Stimulated activated effector memory CD8-positive, alpha-beta T cell treated with anti-CD3 and anti-CD28 coated beads, Interleukin-12 subunit alpha, Interleukin-12 subunit beta, amount 100 ng/mL, for 72 hours (primary cell): Measurements from ENCODE around the gene CALHM5.

Source experiments
- ATAC-seq: fragments of 150-1000 bp; cut with Tn5 transposase; 2 replicates; pipeline ENCODE4 v1.10.0; 2021
- DNase-seq, 2 donors: peaks; one replicate each; pipeline ENCODE4 v3.0.0; 2021 to 2022; ENCODE audit warnings: low spot score in 2 of 2
- H3K27ac Mint-ChIP-seq: one replicate; pipeline ENCODE4 v1.8.0; 2022; ENCODE audit warnings: mild to moderate bottlenecking, mixed read lengths
- H3K36me3 Mint-ChIP-seq: one replicate; pipeline ENCODE4 v1.8.0; 2022; ENCODE audit warnings: mild to moderate bottlenecking, mixed read lengths
- H3K4me1 Mint-ChIP-seq: one replicate; pipeline ENCODE4 v1.8.0; 2022; ENCODE audit warnings: mixed read lengths
- H3K4me3 Mint-ChIP-seq: one replicate; pipeline ENCODE4 v1.8.0; 2022; ENCODE audit warnings: mild to moderate bottlenecking, mixed read lengths
- H3K9me3 Mint-ChIP-seq: one replicate; pipeline ENCODE4 v1.8.0; 2022; ENCODE audit warnings: mixed read lengths

CALHM5 gene

DNA sequence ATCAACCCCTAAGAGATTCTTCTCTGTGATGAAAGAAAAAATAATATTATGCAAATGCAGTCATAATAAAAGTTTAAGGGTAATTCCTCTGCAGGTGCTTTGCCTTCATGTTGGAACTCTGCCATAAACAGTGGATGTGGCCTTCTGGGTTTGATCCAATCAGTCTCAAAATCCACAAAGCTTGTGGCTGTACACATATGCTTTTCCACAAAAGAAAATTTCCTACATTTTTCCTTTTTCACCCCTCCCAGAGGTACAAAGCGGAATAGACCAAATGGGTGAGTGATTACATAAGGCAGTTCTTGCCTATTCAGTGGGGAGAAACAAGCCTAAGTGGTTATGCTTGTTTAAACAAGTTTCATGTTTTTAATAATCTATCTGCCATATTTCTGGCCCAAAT lies 16.7 kb downstream of the CALHM5 start:
- no peaks in the 10 kb centered on the region for H3K9me3 Mint-ChIP-seq
- ATAC-seq, result no peak
- no peak overlapping the region for H3K4me3 Mint-ChIP-seq
- no peak for DNase-seq
- H3K36me3 Mint-ChIP-seq, result no peaks in the 10 kb centered on the region
- H3K4me1 Mint-ChIP-seq, result no peaks in the 10 kb centered on the region
- H3K27ac Mint-ChIP-seq, result no peak overlapping the region

DNA sequence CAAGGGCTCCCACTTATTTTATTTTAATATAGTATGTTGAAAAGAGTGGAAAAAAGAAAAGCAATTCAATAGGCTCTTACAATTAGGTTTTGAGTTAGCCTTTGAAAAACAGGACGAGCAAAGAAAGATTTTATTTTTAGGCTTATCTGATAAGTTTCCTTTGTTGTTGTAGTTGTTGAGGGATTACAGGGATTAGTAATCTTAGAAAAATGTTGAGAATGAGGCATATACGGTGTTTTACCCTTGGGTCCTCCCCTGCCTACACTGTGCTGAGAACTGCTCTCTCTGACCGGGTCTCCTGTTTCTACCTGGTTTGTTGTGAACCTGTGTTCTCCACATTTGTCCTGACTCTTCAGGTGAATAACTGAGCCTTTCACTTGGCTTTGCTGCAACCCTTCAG lies 17.3 kb downstream of the CALHM5 start:
- Mint-ChIP-seq H3K36me3 (no peaks in the 10 kb centered on the region), H3K4me3 (no peak overlapping the region), H3K9me3 (no peaks in the 10 kb centered on the region), H3K4me1 (no peaks in the 10 kb centered on the region), H3K27ac (no peak overlapping the region)
- no peak for ATAC-seq
- no peak for DNase-seq

- Mint-ChIP-seq H3K9me3 (no peaks in the 10 kb centered on the region), H3K4me3 (no peak overlapping the region), H3K27ac (no peak overlapping the region), H3K4me1 (no peaks in the 10 kb centered on the region), H3K36me3 (no peaks in the 10 kb centered on the region)
- DNase-seq, result no peak
- ATAC-seq, result no peak
Measured at GRCh38 chr6:116529466-116530290, 18.2 kb downstream of the CALHM5 start.

GRCh38 chr6:116530436-116530835 lies 19.0 kb downstream of the CALHM5 start:
- H3K4me3 Mint-ChIP-seq, result no peak overlapping the region
- H3K9me3 Mint-ChIP-seq, result no peaks in the 10 kb centered on the region
- H3K36me3 Mint-ChIP-seq, result no peaks in the 10 kb centered on the region
- H3K27ac Mint-ChIP-seq, result no peak overlapping the region
- H3K4me1 Mint-ChIP-seq, result no peaks in the 10 kb centered on the region
- ATAC-seq, result no peak
- no peak for DNase-seq

DNA sequence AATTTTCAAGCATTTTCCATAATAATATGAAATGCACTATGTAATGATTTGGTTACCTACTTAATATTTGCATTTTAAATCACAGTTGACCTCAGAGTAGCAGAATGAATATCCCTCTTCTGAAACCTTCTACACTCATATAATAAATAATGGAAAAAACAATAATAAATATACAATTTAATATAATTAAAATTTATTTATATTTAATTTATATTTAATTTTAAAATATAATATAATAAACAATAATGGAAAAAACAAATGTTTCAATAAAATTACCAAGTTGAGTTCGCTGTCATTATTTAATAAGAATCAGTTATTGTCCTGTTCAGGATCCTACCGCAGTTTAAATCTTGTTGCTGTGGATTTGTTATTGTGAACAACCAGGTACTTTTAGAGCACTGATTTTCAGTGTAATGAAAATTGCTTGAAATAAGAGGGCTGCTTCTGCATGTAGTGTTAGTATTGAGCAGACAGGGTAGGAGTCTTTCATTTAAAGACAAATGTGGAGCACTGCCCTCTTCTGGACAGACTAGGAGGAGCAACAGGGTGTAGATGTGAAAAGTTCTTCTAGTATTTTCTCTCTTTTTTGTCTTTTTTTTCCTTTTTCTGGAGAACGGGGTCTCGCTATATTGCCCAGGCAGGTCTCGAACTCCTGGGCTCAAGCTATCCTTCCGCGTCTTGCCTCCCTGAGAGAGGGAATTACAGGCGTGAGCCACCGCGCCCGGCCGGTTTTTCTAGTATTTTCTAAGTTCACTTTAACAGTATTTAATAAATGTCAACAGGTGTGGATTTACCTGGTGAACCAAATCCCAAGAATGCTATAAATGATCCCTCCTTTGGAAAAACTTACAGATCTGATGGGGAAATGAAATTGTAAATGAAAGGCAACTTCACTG lies 20.5 kb downstream of the CALHM5 start:
- no peaks in the 10 kb centered on the region for H3K4me1 Mint-ChIP-seq
- H3K9me3 Mint-ChIP-seq, result no peaks in the 10 kb centered on the region
- ATAC-seq (peak; percentile 87), DNase-seq (peak; percentile 33 to 74)
- H3K4me3 Mint-ChIP-seq, result no peak overlapping the region
- H3K27ac Mint-ChIP-seq, result no peak overlapping the region
- H3K36me3 Mint-ChIP-seq, result no peaks in the 10 kb centered on the region

GRCh38 chr6:116533233-116533957 lies 22.0 kb downstream of the CALHM5 start:
- H3K4me1 Mint-ChIP-seq, result no peaks in the 10 kb centered on the region
- no peak overlapping the region for H3K27ac Mint-ChIP-seq

DNA sequence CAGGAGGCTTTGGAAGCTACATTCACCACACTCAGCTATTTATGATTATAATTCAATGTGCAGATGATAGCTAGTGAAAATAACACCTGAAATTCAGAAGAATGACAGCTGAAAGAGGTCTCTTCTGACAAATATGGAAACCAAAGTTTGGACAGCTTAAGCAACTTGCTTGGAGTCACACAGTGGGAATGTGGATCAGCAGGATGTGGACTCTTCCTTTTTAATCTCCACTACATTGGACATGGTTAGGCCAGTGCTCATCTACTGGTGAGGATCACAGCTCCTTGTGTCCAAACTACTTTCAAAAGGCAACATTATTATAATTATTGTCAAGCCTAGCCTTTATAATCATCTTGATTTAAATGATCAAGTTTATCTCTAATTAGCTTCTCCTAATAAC lies 23.7 kb downstream of the CALHM5 start:
- Mint-ChIP-seq H3K4me3 (no peak overlapping the region), H3K27ac (no peak overlapping the region), H3K9me3 (no peaks in the 10 kb centered on the region), H3K36me3 (no peaks in the 10 kb centered on the region), H3K4me1 (no peaks in the 10 kb centered on the region)
- DNase-seq (no peak), ATAC-seq (no peak)

More at GRCh38 chr6:116533233-116533957, 22.0 kb downstream of the CALHM5 start:
- ATAC-seq (no peak), DNase-seq (no peak)
- no peaks in the 10 kb centered on the region for H3K9me3 Mint-ChIP-seq
- no peaks in the 10 kb centered on the region for H3K36me3 Mint-ChIP-seq
- H3K4me3 Mint-ChIP-seq, result no peak overlapping the region

- H3K9me3 Mint-ChIP-seq, result no peaks in the 10 kb centered on the region
- no peak overlapping the region for H3K27ac Mint-ChIP-seq
- H3K36me3 Mint-ChIP-seq, result no peaks in the 10 kb centered on the region
- no peaks in the 10 kb centered on the region for H3K4me1 Mint-ChIP-seq
- ATAC-seq (peak; percentile 69), DNase-seq (peak; percentile 8 to 52)
- no peak overlapping the region for H3K4me3 Mint-ChIP-seq
Measured at GRCh38 chr6:116536216-116536621, 24.8 kb downstream of the CALHM5 start.

DNA sequence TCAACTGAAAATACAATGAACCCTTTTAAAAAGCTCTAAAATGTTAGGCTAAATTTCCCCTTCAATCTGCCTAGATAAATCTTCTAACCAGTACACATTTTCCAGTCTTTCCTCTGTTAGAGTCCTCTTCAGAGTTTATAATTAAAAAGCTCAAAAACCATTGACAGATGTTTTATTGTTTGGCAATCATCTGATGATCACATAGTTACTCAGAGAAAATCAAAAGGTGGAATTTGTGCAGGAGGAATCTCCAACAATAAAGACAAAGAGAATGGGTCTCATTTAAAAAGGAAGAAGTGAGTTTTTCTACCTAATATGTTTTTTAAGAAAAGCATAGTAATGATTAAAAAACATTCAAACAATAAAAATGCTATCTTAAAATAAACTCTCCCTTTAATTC lies 31.0 kb downstream of the CALHM5 start:
- no peak overlapping the region for H3K27ac Mint-ChIP-seq
- no peak for DNase-seq
- ATAC-seq, result no peak
- no peaks in the 10 kb centered on the region for H3K9me3 Mint-ChIP-seq
- H3K4me3 Mint-ChIP-seq, result no peak overlapping the region
- H3K4me1 Mint-ChIP-seq, result no peaks in the 10 kb centered on the region
- no peaks in the 10 kb centered on the region for H3K36me3 Mint-ChIP-seq

- no peak for DNase-seq
- Mint-ChIP-seq H3K4me1 (no peaks in the 10 kb centered on the region), H3K9me3 (no peaks in the 10 kb centered on the region), H3K27ac (no peak overlapping the region), H3K4me3 (no peak overlapping the region), H3K36me3 (no peaks in the 10 kb centered on the region)
- ATAC-seq, result no peak
Measured at GRCh38 chr6:116543149-116543548, 31.7 kb downstream of the CALHM5 start.

DNA sequence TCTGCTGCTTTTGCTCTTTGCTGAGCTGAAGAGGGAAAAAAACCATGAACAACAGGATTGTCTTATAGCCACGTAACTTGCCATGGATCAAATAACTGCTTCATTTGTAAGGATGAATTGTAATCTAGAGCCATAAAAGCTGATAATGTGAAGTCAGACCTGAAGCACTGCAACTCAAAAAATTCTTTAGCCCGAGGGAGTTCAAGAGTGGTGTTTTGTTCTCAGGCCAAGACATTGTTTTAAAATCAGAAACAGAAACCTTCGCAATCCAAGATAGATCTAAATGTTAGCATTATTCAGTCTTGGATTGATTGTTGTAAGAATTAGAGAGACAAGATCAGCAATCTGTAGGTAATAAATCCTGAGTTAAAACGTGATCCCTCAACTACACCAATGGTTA lies 34.2 kb downstream of the CALHM5 start, which contains the start of gene TRAPPC3L:
TSS of gene TRAPPC3L (minus strand) at position 34 of the 400 bp plus-strand sequence. CDS start 170 bp downstream, outside the sequence.
- no peaks in the 10 kb centered on the region for H3K9me3 Mint-ChIP-seq
- H3K4me1 Mint-ChIP-seq, result no peaks in the 10 kb centered on the region
- no peak for ATAC-seq
- no peak within 1 kb of the TSS for H3K4me3 Mint-ChIP-seq
- H3K27ac Mint-ChIP-seq, result no peak within 1 kb of the TSS
- H3K36me3 Mint-ChIP-seq, result no peaks in the 10 kb centered on the region
- no peak for DNase-seq

GRCh38 chr6:116547358-116547757 lies 35.9 kb downstream of the CALHM5 start:
- Mint-ChIP-seq H3K27ac (no peak overlapping the region), H3K4me1 (no peaks in the 10 kb centered on the region), H3K36me3 (no peaks in the 10 kb centered on the region), H3K4me3 (no peak overlapping the region), H3K9me3 (no peaks in the 10 kb centered on the region)
- no peak for DNase-seq
- ATAC-seq, result no peak

DNA sequence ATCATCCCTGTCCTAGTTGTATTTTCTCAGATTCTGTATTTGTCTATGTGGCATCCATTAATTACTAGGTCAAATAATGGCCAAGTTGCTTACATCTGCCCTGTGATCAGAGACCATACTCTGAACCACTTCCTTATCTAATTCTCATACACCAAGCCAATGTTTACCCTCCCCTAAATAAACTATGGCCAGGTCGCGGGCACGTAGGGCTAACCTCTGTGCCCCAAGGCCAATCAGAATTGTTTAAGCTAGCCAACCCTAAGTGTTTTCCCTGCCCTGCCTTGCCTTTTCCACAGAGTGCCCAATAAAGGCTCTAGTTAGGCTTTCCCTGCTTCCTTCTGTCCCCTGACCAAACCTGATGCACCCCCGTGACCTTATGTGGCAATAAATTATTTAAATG lies 39.4 kb downstream of the CALHM5 start:
- H3K4me1 Mint-ChIP-seq, result no peaks in the 10 kb centered on the region
- H3K27ac Mint-ChIP-seq, result no peak overlapping the region
- no peaks in the 10 kb centered on the region for H3K9me3 Mint-ChIP-seq
- no peak for ATAC-seq
- H3K4me3 Mint-ChIP-seq, result no peak overlapping the region
- no peaks in the 10 kb centered on the region for H3K36me3 Mint-ChIP-seq
- DNase-seq, result no peak

DNA sequence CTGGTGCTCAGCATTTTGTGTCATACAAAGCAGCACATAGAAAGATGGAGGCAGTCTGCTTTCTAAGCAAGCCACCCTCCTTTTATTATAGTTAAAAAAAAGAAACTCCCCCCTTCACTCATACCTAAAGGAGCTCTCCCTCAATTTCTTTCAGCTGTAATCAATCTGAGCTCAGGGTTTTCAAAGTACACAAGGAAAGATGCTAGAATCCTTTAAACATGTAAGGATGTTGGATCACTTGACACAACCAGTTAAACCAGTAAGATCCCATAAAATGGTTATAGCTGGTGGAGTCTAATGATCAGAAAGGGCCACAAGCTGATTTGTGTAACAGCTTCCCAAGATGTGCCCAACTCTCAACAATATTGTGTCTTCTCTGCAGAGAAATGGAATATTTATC lies 42.0 kb downstream of the CALHM5 start, which contains the start of gene CALHM4:
TSS of gene CALHM4 (plus strand) at position 301 of the 400 bp plus-strand sequence. CDS start at position 344, 43 bp downstream.
- H3K27ac Mint-ChIP-seq, result no peak within 1 kb of the TSS
- no peak within 1 kb of the TSS for H3K4me3 Mint-ChIP-seq
- no peaks in the 10 kb centered on the region for H3K36me3 Mint-ChIP-seq
- H3K4me1 Mint-ChIP-seq, result no peaks in the 10 kb centered on the region
- H3K9me3 Mint-ChIP-seq, result no peaks in the 10 kb centered on the region
- DNase-seq, result no peak
- no peak for ATAC-seq

- no peak overlapping the region for H3K4me3 Mint-ChIP-seq
- no peaks in the 10 kb centered on the region for H3K4me1 Mint-ChIP-seq
- no peaks in the 10 kb centered on the region for H3K9me3 Mint-ChIP-seq
- H3K36me3 Mint-ChIP-seq, result no peaks in the 10 kb centered on the region
- DNase-seq, result no peak
- no peak for ATAC-seq
- H3K27ac Mint-ChIP-seq, result no peak overlapping the region
Measured at GRCh38 chr6:116556065-116556464, 44.6 kb downstream of the CALHM5 start.
